Midbrain (tissue), 1 donor: Measurements from ENCODE around the gene LAYN.

Source experiments
- DNase-seq: peaks from one replicate; lab custom pipeline; 2025; lab: John Stamatoyannopoulos, UW

LAYN gene

GRCh38 chr11:111562692-111563389 is 22.3 kb downstream of the LAYN start:
- no peak for DNase-seq

GRCh38 chr11:111565114-111565720 is 24.7 kb downstream of the LAYN start:
- peak; percentile 75 for DNase-seq

- no peak for DNase-seq
These were observed 25.8 kb downstream of the LAYN start for GRCh38 chr11:111566324-111566723.

GRCh38 chr11:111569476-111569875 is 29.0 kb downstream of the LAYN start:
- no peak for DNase-seq

GRCh38 chr11:111570796-111571195 is 30.3 kb downstream of the LAYN start:
- DNase-seq, result no peak

- DNase-seq, result no peak
These were observed 31.4 kb downstream of the LAYN start for GRCh38 chr11:111571829-111572501.

GRCh38 chr11:111572581-111572980 is 32.1 kb downstream of the LAYN start:
- DNase-seq, result no peak

GRCh38 chr11:111573821-111574249 is 33.3 kb downstream of the LAYN start:
- no peak for DNase-seq

- no peak for DNase-seq
These were observed 34.1 kb downstream of the LAYN start for GRCh38 chr11:111574373-111575225.

- DNase-seq, result no peak
These were observed 35.2 kb downstream of the LAYN start for GRCh38 chr11:111575740-111576139.

GRCh38 chr11:111577821-111578220 is 37.3 kb downstream of the LAYN start:
- DNase-seq, result no peak

GRCh38 chr11:111581341-111581740 is 40.8 kb downstream of the LAYN start:
- DNase-seq, result no peak

- no peak for DNase-seq
These were observed 41.6 kb downstream of the LAYN start for GRCh38 chr11:111582163-111582562.

GRCh38 chr11:111582881-111583280 is 42.4 kb downstream of the LAYN start:
- no peak for DNase-seq

GRCh38 chr11:111585371-111585770 is 44.9 kb downstream of the LAYN start:
- no peak for DNase-seq

GRCh38 chr11:111586388-111586831 is 45.9 kb downstream of the LAYN start:
- peak; percentile 23 for DNase-seq

- DNase-seq, result no peak
These were observed 48.6 kb downstream of the LAYN start for GRCh38 chr11:111589114-111589513.

GRCh38 chr11:111589886-111590499 is 49.5 kb downstream of the LAYN start:
- DNase-seq, result no peak

- DNase-seq, result no peak
These were observed 50.9 kb downstream of the LAYN start for GRCh38 chr11:111591187-111591960.

GRCh38 chr11:111592491-111592890 is 52.0 kb downstream of the LAYN start:
- DNase-seq, result no peak

- no peak for DNase-seq
These were observed 55.8 kb downstream of the LAYN start for GRCh38 chr11:111596319-111596718.
